ENCODE measurements around the gene MYRIP. TPM values are rescaled to one million over a fixed set of nuclear protein-coding genes. Genes with fewer than 3 reads are reported as not detected.

Gene MYRIP
- total RNA-seq, 1 experiment from 2014 or later, result 0.59 TPM

DNA sequence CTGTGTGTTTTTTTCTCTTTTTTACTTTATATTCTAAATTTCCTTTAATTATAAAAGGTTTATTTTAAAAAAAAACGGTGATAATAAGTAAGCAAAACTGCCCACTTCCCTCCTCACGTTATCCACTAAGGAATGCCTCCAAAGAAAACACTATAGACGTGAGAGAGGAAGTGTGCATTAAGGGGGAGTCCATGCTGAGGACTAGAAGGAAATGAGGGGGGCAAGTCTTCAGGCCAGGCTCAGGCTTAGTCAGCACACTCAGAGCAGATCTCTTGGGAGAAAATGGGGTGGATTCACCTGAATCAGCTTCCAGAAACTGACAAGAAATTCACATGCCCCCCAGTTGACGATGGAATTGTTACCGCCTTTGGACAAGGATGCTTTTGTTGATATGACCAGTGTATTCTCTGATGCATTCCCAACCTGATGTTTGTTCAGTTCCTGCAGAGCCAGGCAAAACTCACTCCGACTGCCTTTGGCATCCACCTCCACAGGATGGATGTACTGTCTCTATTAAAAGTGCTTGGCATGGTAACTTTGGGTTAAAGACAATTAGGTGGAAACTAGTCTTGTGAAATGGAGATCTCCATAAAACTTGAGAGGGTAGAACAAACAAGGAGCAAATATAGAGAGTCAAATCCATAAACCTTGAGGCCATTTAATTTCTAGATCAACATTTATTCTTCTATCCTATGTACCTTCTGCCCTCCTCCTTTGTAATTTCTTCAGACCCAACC is 167.8 kb downstream of the MYRIP start:
- peaks cover 8% of the 10 kb centered on the region for H3K4me1 ChIP-seq
- H3K9me3 ChIP-seq, result no peaks in the 10 kb centered on the region
- H3K4me1 Mint-ChIP-seq (ENCODE audit: low read depth, unreplicated experiment), result peaks cover 14% of the 10 kb centered on the region
- no peaks in the 10 kb centered on the region for H3K27me3 Mint-ChIP-seq (ENCODE audit: insufficient read depth, unreplicated experiment)
- peaks cover 9% of the 10 kb centered on the region for H3K9me3 Mint-ChIP-seq (ENCODE audit: unreplicated experiment)
- H3K27me3 ChIP-seq (replicated peaks; ENCODE audit: control insufficient read depth, insufficient read depth, low read length), result no peaks in the 10 kb centered on the region
- no peak for DNase-seq
- POLR2A ChIA-PET, result no interaction called here
- intact Hi-C loops (cut with micrococcal nuclease; ENCODE audit: unreplicated experiment), result no loop called here
- H3K4me3 Mint-ChIP-seq (ENCODE audit: unreplicated experiment), result no peak overlapping the region
- H3K36me3 Mint-ChIP-seq (ENCODE audit: insufficient read depth, unreplicated experiment), result no peaks in the 10 kb centered on the region
- BruUV-seq (replicated peaks), result no TSS peak
- H3K36me3 ChIP-seq (ENCODE audit: control insufficient read depth, insufficient read depth, low read length), result no peaks in the 10 kb centered on the region
- CTCF ChIA-PET, result no interaction called here
- H3K27ac Mint-ChIP-seq (ENCODE audit: unreplicated experiment), result no peak overlapping the region
- H3K4me3 ChIP-seq (ENCODE audit: low read depth, low read length), result no peak overlapping the region
- TF ChIP-seq, protein P1, sequence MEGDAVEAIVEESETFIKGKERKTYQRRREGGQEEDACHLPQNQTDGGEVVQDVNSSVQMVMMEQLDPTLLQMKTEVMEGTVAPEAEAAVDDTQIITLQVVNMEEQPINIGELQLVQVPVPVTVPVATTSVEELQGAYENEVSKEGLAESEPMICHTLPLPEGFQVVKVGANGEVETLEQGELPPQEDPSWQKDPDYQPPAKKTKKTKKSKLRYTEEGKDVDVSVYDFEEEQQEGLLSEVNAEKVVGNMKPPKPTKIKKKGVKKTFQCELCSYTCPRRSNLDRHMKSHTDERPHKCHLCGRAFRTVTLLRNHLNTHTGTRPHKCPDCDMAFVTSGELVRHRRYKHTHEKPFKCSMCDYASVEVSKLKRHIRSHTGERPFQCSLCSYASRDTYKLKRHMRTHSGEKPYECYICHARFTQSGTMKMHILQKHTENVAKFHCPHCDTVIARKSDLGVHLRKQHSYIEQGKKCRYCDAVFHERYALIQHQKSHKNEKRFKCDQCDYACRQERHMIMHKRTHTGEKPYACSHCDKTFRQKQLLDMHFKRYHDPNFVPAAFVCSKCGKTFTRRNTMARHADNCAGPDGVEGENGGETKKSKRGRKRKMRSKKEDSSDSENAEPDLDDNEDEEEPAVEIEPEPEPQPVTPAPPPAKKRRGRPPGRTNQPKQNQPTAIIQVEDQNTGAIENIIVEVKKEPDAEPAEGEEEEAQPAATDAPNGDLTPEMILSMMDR (IDR thresholded peaks at IDR 0.05; ENCODE audit: insufficient read depth in 1 of 2, low read depth in 1 of 2, low read length in 1 of 2, severe bottlenecking in 1 of 2, unreplicated experiment in 1 of 2), result no peak

DNA sequence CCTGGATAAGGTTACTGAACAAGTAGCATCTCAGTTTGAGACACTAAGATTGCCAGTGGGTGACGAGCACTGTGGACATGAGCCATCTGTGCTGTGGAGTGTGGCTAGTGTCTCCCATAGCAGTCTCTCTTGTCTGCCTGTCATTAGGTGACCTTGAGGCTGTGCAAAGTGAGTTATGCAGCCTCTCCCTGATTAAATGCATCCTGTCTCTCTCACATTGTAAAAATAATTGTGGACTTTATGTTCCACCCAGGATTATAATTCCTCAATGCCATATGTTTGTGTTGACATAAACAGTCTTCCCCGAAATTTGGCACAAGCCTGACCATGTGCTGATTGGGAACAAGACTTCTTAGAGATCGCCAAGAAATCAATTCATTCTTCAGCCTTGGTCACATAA is 168.9 kb downstream of the MYRIP start:
- no peaks in the 10 kb centered on the region for H3K9me3 ChIP-seq
- no peak overlapping the region for H3K4me3 ChIP-seq (ENCODE audit: low read depth, low read length)
- no TSS peak for BruUV-seq (replicated peaks)
- H3K4me3 Mint-ChIP-seq (ENCODE audit: unreplicated experiment), result no peak overlapping the region
- ChIA-PET CTCF (no interaction called here), POLR2A (no interaction called here)
- H3K27ac Mint-ChIP-seq (ENCODE audit: unreplicated experiment), result no peak overlapping the region
- intact Hi-C loops (cut with micrococcal nuclease; ENCODE audit: unreplicated experiment), result no loop called here
- peaks cover 19% of the 10 kb centered on the region for H3K4me1 ChIP-seq
- H3K4me1 Mint-ChIP-seq (ENCODE audit: low read depth, unreplicated experiment), result peaks cover 24% of the 10 kb centered on the region
- no peaks in the 10 kb centered on the region for H3K27me3 Mint-ChIP-seq (ENCODE audit: insufficient read depth, unreplicated experiment)
- DNase-seq, result no peak
- H3K36me3 ChIP-seq (ENCODE audit: control insufficient read depth, insufficient read depth, low read length), result no peaks in the 10 kb centered on the region
- peaks cover 9% of the 10 kb centered on the region for H3K9me3 Mint-ChIP-seq (ENCODE audit: unreplicated experiment)
- H3K36me3 Mint-ChIP-seq (ENCODE audit: insufficient read depth, unreplicated experiment), result no peaks in the 10 kb centered on the region
- H3K27me3 ChIP-seq (replicated peaks; ENCODE audit: control insufficient read depth, insufficient read depth, low read length), result no peaks in the 10 kb centered on the region
- TF ChIP-seq, protein P1 (IDR thresholded peaks at IDR 0.05; ENCODE audit: insufficient read depth in 1 of 2, low read depth in 1 of 2, low read length in 1 of 2, severe bottlenecking in 1 of 2, unreplicated experiment in 1 of 2), result no peak

- no peaks in the 10 kb centered on the region for H3K36me3 ChIP-seq (ENCODE audit: control insufficient read depth, insufficient read depth, low read length)
- Mint-ChIP-seq H3K4me1 (ENCODE audit: low read depth, unreplicated experiment) (peaks cover 28% of the 10 kb centered on the region), H3K36me3 (ENCODE audit: insufficient read depth, unreplicated experiment) (no peaks in the 10 kb centered on the region), H3K4me3 (ENCODE audit: unreplicated experiment) (no peak overlapping the region), H3K9me3 (ENCODE audit: unreplicated experiment) (no peaks in the 10 kb centered on the region), H3K27ac (ENCODE audit: unreplicated experiment) (no peak overlapping the region), H3K27me3 (ENCODE audit: insufficient read depth, unreplicated experiment) (no peaks in the 10 kb centered on the region)
- no peak overlapping the region for H3K4me3 ChIP-seq (ENCODE audit: low read depth, low read length)
- TF ChIP-seq, protein P1 (IDR thresholded peaks at IDR 0.05; ENCODE audit: insufficient read depth in 1 of 2, low read depth in 1 of 2, low read length in 1 of 2, severe bottlenecking in 1 of 2, unreplicated experiment in 1 of 2), result no peak
- peaks cover 25% of the 10 kb centered on the region for H3K4me1 ChIP-seq
- intact Hi-C loops (cut with micrococcal nuclease; ENCODE audit: unreplicated experiment), result loop anchor here (5.0 kb wide), 2 partner anchors 107 to 173 kb away; partner anchors contain the start of gene MYRIP
- H3K27me3 ChIP-seq (replicated peaks; ENCODE audit: control insufficient read depth, insufficient read depth, low read length), result no peaks in the 10 kb centered on the region
- BruUV-seq (replicated peaks), result no TSS peak
- no peak for DNase-seq
- ChIA-PET CTCF (no interaction called here), POLR2A (interaction anchor here (0.6 kb wide), 1 partner anchor 60 kb away, joined by 5 read pairs; no protein-coding TSS in a partner anchor)
- H3K9me3 ChIP-seq, result no peaks in the 10 kb centered on the region
These were observed 170.6 kb downstream of the MYRIP start for GRCh38 chr3:39980058-39980457.
